HG03354 (cell line): ENCODE measurements around the gene PYCR2.
A peak's percentile ranks its signal among the peaks of the same experiment; 100 is the strongest.

ENCODE experiments used
- ATAC-seq: cut with Tn5 transposase; IDR thresholded peaks from one replicate; pipeline ENCODE4 v1.9.1; 2021; ENCODE audit warnings: mild to moderate bottlenecking; ENCODE audit not compliant: unreplicated experiment, poor library complexity, severe bottlenecking

Gene PYCR2

GRCh38 chr1:225881959-225882693, 41.9 kb downstream of the PYCR2 start, which contains the start of gene TMEM63A:
Gene TMEM63A, minus strand, starts transcription at chr1:225882380. Its CDS starts 4,800 bp downstream, at chr1:225877580.
- ATAC-seq: peak; percentile 71

DNA sequence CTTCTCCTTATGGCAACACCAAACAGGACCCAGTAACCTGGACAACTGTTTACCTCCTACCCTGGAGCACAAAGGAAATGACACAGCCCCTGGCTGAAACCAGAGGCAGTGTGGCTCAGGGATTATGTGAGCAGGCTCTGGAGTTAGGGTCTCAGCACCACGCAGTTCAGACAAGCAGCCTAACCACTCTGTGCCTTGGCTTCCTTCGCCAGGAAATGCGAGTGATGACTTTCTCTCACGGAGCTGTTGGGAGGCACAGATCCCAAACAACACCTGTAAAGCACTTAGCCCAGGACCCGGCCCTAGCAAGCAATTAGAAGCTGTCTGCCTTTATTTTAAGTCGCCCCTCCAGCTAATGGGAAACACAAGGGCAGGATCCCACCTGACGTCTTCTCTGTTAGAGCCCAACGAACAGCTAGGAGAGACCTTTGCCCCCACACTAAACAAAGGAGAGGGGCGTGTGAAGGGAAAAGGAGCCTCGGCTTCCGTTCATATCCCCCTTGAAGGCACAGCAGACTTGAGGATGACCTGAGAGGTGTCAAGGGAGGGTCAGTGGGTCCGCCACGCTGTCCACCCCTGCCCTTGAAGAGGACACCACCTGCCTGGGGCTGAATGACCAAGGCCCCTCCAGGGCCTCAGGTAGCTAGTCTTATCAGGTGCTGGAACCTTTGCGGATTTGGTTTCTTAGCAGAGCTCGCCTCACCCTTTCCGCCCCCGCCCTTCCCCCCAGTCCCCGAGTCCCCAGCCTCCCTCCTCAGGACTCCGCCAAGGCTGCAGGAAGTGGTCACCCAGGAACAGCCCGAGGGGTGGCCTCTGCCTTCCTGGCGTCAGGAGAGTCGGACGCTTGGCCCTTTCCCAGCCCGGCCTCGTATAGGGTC, 42.7 kb downstream of the PYCR2 start:
- no peak for ATAC-seq

GRCh38 chr1:225880636-225881035, 43.4 kb downstream of the PYCR2 start:
- ATAC-seq: no peak

GRCh38 chr1:225880222-225880588, 43.8 kb downstream of the PYCR2 start:
- no peak for ATAC-seq

DNA sequence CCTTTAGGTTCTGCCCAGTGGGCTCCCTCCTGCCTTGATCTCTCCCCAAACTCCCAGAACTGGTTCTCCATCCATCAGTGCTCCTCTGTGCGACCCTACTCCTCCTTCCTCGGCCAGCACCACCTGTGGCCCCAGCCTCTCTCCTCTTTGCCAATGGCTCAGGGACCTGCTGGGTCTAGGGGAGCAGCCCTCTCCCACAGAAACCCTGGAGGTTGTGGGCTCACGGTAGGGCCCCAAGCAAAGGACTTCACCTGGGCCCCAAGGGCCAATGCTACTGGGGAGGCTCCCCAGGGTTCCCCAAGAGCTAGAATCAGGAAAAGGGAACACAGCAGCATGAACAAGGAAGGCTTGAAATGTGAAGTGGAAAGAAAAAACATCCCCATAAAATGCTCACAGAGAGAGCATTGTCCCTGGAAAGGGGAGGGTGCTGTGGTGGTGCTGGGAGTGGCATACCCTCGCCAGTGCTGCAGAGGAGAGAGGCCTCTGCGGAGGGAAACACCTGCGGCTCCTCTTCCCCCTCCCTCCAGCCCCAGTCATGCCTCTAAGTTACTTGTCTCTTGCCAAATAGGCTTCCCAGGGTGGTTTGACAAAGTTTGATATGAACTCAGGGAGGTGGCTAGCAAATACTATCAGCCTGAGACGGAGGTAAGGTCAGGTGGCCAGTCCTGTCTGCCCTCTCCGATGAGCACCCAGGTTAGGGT, 44.4 kb downstream of the PYCR2 start:
- peak; percentile 24 for ATAC-seq

DNA sequence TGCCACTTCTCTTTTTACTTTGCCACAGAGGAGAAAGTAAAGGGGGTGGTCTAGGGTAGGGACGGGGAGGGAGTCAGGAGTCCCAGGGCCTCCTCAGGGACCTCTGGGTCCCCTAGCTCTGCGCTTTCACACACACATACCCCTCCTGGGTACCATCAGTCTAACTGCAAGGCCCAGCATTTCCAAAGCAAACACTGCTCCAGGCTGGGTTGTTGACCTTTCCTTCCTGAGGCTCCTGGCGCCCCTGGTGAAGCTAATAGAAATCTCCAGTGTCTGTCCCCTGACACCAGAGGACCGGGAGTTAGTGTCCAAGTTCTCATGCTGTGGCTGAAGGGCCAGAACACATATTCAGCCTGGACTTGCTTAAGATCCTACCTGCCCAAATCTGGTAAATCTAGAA, 45.8 kb downstream of the PYCR2 start:
- no peak for ATAC-seq

- no peak for ATAC-seq
Measured at GRCh38 chr1:225877580-225877979, 46.5 kb downstream of the PYCR2 start.

GRCh38 chr1:225876900-225877510, 47.0 kb downstream of the PYCR2 start:
- no peak for ATAC-seq

DNA sequence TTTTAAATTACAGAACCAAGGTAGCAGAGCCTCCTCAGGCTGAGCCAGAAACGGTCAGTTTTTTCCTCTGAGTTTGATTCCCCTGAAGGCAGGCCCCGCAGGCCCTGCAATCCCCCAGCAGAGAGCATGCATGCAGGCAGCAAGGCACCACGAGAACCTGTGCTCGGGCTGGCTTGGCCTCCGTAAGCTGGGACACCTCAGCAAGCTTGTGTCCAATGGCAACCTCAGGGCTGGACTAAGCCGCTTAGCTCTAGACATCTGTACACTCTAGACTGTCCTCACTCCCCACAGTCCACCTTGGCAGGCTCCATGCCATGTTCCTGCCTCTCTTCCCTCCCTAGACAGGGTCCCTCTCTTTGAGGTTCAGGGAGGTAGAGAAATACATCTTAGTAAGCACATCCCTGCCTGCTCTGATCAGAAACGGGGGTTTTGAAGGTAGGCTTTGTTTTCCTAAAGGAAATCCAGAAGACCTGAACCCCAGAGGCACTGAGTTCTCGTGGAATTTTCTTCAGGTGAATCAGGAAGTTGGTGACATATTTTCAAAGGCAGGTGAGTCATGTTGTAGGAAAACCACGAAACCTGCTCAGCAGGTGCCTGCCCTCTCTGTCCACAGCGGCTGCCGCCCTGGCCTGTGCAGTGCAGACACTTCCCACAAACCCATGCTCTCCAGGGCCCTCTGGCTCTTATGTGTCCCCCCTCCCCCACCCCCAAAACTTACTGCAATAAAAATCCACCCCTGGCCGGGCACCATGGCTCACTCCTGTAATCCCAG, 48.8 kb downstream of the PYCR2 start:
- no peak for ATAC-seq

DNA sequence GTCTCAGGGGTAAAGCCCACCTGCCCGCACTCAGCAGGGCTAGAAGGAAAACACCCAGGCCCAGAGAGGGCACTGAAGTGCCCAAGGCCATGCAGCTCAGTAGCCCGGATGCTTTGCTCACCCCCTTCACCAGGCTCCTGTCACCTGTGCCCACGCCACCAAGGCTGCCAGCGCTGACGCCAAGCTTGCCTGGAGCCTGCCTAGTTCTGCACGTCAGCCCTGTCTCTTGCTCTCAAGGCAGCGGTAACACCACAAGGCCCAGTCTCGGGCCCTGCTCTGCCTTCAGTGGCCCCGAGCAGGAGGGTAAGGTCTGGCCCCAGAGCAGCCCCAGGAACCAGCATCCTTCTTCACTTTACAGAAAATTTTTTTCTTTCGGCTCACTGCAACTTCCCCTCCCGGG, 49.6 kb downstream of the PYCR2 start:
- no peak for ATAC-seq

DNA sequence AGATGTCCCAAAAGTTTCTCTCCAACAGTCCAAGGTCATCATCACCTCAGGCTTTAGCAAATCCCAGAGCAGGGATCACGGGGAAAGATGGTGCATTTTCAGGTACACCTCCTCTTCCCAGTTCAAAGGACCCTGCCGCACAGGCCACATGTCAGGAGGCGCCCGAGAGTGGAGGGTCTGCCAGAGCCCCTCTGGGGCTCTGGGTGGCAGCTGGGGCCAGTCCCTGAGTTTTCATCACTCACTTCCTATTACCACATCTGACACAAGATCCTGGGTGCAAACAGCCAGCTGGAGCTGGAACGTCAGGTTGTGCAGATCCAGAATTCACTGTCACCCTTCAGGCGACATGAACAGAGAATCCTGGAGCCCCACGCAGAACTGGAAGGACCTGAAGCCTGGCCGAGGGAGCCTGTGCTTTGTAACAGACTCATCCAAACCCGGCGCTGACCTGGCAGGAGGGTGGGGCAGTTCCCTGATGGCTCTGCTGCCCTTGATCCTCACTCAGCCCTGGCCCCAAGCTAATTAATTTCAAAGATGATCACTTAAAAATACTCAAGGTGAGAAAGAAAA, 50.7 kb downstream of the PYCR2 start:
- ATAC-seq: no peak

DNA sequence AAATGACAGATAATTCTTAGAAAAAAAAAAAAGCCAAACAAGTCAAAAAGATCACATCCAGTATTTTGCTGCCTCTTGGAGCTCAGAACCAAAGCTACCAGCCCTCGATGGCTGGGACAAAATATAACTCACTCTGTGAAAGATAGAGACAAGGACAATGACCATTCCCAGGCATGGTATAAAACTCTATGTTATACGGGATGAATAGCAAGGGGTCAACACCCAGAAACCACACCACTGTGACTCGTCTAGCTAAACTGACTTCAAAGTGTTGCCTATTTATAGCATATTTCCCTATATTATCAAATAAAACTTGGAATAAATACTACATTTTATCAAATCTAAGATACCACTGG, 52.0 kb downstream of the PYCR2 start:
- no peak for ATAC-seq

DNA sequence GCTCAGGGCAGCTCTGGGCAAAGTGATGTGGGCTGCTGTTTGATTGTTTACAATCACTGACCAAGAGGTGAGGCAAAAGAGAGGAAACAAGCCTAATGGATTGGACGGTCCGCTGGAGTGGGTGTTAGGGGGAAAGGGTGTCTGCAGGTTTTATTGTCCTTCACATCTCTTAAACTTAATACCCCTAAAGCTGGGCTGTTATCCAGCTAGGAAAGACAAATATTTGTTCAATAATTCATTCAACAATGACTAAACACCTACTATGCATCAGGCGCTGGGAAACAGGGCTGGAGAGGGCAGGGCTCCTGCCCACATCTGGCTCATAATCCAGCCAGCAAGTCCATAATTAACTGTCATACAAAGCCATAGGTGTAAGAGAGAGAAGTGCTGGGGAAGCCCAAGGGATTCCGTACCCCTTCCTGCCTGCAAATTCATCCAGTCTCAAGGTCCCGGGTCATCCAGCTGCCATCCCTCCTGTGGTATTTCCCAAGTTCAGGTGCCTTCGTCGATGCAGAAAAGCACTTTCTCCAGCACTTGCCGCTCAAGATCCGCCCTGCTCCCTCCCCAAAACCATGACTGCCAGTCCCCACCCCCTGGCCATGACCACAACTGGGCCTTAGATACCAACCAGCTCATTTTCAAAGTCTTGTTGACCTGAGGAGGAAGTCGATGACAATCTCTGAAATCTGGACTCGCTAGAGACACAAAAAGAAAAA, 52.5 kb downstream of the PYCR2 start:
- no peak for ATAC-seq

DNA sequence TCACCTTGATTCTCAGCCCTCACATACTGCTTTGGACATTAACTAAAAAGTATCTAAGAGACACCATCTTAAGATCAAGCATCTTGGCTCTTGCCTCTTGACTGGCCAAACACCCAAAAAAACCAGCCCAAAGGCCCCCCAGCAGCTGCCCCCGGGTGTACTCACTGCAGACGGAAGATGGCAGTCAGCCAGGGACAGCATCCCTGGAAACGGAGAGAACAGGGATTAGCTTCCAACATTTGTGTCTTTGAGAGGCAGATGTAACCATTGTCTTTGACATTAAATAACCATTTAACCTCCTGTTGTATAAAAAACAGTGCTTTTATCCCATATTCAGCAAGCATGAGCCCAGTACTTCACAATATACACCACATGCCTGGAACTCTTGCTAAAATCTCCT, 53.1 kb downstream of the PYCR2 start:
- ATAC-seq: no peak
